HG03159 (cell line): ENCODE results near the gene DENND1B.
A peak's percentile ranks its signal among the peaks of the same experiment; 100 is the strongest.
"Not testable (repeated sequence)": the region's sequence is repeated elsewhere in the genome, so short reads cannot be mapped to it uniquely, and the experiment has no call there.

Source experiments
- ATAC-seq: cut with Tn5 transposase; IDR thresholded peaks from one replicate; pipeline ENCODE4 v1.9.1; 2021; ENCODE audit warnings: mild to moderate bottlenecking, moderate library complexity; ENCODE audit not compliant: unreplicated experiment

DENND1B gene

DNA sequence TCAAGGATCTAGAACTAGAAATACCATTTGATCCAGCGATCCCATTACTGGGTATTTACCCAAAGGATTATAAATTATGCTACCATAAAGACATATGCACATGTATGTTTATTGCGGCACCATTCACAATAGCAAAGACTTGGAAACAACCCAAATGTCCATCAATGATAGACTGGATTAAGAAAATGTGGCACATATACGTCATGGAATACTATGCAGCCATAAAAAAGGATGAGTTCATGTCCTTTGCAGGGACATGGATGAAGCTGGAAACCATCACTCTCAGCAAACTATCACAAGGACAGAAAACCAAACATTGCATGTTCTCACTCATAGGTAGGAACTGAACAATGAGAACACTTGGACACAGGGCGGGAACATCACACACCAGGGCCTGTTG lies 199.7 kb downstream of the DENND1B start:
- not testable (repeated sequence) for ATAC-seq

DNA sequence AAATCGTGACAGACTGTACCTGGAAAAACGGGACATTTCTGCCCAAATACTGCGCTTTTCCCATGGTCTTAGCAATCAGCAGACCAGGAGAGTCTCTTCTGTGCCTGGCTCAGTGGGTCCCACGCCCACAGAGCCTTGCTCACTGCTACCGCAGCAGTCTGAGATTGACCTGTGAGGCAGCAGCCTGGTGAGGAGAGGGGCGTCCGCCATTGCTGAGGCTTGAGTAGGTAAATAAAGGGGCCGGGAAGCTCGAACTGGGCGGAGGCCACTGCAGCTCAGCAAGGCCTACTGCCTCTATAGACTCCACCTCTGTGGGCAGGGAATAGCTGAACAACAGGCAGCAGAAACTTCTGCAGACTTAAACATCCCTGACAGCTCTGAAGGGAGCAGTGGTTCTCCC lies 203.1 kb downstream of the DENND1B start:
- ATAC-seq = no peak

DNA sequence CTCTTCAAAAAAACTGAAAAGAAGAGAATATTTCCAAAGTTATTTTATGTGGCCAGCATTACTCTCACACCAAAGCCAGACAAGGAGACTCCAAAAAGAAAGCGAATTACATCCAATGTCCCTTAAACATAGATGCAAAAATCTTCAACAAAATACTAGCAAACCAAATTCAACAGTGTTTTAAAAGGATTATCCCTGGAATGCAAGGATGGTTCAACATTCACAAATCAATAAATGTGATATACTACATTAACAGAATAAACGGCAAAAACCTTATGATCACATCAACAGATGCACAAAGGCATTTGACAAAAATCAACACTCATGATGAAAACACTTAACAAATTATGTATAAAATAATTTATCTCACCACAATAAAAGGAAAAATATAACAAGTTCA lies 207.8 kb downstream of the DENND1B start:
- no peak for ATAC-seq

DNA sequence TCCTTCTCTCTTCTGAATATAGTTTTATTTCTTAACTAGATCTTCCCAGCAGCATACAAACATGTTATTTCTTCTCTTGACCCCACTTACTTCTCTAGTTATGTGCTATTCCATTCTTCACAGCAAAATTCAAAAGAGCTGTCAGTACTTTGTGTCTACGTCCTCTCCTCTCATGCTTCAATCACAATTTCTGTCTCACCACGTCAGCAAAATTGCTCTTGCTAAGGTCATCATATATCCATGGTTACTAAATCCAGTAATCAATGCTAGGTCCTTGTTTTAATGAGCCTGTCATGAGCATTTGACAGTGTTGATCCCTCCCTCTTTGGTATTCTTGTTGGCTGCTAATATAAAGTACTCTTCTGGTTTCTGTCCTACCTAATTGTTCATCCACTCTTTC lies 214.2 kb downstream of the DENND1B start:
- ATAC-seq = no peak

DNA sequence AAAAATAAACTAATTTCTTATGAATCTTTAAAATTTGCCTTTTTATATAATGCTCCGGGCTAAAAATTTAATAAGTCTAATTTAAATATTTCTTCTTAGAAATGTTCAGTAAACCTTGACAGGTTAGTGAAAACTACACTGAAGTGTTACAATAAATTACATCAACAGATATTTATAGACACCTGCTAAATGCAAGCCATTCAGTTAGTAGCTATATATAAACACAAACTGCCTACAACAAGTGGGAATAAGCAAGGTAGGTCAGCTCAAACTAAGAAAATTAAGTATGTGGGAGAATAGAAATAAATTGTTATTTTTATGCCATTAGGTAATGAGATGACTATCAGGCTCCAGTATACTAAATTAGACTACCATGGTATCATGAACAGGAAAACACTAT lies 215.6 kb downstream of the DENND1B start:
- ATAC-seq = no peak

DNA sequence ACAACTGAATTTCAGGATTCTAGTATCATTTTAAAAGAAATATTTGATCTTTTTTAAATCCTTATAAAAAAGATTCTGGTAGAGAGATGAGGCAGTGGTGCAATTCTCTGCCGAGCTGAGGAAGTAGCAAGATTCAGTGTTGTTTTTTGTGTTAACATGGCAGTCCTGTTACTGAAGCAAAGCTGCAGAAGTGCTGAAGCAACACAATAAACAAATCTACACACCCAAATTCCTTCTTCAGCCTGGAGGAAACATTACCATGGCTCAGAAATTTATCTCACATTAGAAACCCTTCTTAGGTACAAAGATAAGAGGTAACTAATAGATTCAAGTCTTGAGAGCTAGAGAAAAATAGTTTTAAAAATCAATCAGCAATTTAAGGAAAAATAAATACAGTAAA lies 216.0 kb downstream of the DENND1B start:
- ATAC-seq = no peak

DNA sequence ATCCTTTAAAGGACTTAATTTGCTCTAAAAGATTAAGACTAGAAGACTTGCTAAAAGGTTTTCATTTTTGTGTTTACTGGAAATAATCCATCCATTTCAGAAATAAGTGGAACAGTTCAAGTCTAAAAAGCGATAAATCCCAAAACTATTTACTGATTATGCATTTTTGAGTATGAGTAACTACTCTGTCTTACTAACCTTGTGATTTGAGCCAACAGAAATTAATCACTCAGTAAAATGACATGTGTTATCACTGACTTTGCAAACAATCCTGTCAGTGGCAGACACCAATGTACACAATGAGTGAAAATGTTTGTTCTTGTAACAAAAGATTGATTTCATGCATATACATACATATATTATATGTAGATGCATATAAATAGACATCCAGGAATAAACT lies 218.0 kb downstream of the DENND1B start:
- no peak for ATAC-seq

DNA sequence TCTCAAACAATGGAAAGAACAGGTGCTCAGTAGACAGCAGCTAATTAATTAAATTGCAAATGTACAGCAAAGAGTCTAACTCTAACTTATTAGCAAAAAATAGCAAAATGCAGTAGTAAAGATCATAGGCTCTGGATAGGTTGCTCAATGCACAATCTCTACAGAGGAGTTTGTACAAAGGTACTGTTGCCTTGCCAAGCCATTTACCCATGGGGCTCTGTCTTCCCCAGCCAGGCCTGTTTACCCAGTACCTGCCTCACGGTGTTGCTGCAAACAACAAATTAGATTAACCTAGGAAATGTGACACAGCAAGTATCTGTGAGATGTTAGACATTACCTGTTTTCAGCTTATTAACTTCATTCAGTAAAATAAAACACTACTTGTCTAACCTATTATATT lies 222.0 kb downstream of the DENND1B start:
- ATAC-seq = no peak

DNA sequence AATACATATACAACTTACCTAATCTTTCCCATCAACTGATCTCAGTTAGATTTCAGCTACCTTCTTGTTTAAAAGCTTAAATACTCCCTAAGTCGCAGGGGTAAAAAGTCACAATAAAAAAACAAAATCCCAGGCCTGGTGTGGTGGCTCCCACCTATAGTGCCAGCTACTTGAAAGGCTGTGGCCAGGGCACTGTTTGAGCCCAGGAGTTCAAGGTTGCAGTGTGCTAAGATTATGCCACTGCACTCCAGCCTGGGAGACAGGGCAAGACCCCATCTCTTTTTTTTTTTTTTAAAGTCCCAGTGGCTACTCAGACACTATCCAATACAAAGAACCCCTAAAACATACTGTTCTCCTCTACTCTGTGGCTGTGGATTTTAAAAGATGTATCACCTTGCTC lies 228.3 kb downstream of the DENND1B start:
- ATAC-seq = no peak

DNA sequence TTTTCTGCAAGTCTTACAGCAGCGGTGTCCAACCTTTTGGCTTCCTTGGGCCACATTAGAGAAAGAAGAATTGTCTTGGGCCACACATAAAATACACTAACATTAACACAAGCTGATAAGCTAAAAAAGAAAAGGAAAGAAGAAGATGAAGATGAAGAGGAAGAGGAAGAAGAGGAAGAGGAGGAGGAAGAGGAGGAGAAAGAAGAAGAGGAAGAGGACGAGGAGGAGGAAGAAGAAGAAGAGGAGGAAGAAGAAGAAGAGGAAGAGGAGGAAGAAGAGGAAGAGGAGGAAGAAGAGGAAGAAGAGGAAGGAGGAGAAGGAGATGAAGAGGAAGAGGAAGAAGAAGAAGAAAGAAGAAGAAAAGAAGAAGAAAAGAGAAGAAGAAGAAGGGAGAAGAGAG lies 230.7 kb downstream of the DENND1B start:
- no peak for ATAC-seq

DNA sequence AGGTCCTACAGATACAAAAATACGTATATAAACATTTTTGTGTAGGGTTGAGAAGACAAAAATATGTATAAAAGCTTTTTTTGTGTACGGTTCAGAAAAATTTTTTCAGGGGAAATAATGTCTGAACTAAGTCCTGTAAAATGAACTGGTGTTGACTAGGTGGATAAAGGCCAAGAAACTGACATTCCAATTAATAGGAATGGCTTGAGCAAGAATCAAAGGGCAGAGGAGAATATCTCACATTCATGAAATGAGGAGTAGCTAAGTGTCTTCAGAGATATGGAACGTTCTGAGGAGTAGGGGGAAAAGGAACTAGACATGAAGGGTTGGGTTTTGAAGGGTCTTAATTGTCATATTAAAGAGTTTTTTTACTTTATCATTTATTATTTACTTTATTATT lies 231.2 kb downstream of the DENND1B start:
- no peak for ATAC-seq

DNA sequence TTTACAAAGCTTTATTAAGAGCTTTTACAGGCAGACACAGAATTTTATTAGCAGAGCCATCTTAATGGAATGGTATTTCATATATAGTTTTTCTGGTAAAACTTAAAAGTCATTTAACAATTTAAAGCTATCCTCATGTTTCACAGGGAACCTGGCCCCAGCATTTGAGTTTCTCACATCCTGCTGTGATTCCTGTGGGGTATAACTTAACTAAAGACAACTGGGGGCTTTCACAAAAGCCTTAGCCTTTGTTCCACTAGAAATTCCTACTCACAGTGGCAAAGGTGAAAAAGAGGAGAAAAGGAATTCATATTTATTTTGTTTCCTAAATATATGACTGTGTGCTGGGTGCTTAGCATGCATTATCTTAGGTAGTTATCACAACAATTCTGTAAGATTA lies 233.9 kb downstream of the DENND1B start:
- no peak for ATAC-seq

DNA sequence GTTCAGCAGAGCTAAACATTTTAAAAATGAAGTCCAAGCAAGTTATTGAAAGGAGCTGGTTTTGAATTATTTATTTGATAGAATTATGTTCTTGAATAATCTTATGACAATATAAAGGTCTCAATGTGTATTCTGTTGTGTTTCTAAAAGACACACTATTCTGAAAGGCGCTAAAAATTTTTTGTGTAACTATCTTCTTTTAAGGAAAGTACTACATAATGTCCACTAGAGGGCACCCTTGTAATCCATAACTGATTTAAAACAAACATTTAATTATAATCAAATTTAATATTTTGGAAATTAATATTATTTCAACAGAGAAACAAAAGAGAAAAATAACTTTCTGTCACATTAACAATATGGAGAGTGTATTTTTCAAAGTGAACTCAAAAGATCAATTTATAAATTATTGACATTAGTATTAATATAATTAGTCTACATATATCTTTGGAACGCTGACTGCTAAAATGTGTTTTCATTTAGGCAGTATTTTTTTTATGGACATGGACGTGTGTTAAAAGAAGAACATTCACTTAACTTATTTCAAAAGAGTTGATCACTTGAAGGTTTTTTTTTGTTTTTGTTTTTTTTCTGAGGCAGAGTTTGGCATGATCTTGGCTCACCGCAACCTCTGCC lies 248.4 kb downstream of the DENND1B start:
- ATAC-seq = no peak

DNA sequence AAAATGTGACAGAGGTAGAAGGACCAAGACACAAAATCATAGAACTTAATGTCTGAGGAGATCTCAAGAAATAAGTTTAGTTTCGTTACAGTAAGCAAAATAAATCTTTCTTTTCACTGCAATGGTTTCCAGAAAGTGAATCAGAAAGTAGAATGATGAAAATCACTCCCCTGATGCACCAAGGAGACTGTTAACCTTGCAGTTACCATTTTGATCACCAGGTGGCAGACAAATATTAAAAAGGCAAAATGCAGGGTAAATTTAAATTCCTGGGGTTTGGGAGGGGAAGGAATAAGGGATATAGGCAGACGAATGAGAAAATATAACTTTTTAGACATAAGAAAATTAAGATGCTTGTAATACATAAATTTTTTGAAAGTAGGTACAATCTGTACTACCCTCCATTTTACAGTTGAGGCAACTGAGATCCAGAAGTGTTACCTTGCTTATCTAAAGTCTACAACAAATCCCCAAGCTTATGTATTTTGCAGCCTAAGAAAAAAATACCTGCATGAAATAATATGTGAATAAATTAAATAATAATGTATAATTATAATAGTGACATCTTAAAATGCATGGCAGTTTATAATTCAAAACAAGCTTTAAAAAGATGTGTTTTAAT lies 254.1 kb downstream of the DENND1B start:
- peak; percentile 83 for ATAC-seq

DNA sequence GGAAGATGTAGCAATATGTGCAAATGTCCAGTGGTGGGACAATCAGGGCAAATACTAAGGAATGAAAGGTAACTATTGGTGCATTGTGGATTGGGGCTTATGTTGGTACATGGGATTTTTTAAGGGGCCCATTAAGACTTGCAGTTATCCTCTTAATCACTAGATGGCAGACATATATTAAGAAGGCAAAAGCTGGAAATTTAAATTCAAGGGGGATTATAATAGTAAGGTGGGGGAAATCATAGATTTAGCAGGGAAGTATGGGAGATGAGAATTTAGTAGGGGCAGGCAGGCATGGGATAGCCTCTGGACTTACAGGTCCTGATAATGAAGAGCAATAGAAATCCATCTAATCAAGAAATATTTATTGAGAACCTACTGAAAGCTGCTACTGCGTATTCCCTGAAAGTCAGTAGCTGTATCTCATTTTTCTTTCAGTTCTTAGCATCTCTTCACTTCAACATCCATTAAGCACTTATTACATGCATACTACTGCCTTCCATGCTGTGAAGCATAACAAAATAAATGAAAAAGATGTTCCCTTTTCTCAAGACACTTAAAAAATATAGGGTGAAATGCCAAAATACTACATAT lies 255.4 kb downstream of the DENND1B start:
- ATAC-seq = peak; percentile 55

DNA sequence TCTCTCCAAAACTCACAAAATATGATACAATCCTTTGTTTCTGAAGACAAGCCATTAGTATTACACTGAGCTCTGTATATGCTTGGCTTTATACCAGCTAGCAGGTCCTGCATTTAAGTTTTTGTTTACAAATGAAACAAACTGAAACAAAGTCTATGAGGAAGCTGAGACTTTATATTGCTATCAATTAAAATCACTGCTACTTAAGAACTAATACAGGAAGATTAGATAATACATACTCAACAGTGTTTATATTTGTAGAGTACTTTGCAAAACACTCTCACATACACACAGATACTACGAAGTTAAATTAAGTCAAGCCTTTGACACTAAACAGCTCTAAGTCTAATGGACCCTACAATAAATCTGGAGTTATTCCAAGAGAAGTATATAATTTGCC lies 259.9 kb downstream of the DENND1B start:
- ATAC-seq = no peak

DNA sequence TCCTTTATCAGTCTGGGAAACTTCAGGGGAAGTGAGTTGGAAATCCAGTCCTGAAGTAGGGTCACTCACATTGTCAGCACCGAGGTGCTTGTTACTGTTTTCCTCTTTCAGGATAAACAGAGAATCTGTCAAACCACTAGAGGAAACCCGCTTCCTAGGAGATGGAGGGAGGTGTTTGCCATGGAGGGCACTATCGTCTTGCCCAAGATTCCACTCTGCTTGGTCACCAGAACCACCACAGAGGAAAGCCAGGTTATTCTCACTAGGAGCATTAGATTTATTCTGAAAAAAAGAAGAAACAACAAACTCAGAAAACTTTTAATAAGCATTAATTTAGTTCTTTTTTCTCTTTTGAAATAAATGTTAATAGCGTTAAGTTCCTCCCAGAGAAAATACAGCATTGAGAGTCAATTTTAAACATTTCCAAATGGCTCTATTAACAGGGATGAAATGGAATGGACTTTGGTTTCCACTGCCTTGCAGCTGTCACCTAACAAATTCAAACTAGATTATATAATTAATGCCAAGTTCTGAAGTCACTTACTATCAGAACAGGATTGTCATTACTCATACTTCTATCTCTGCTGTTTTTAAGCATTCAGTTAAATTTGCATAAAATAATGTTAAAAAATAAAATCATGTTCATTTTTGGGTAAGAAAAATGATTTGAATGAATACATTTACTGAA lies 264.4 kb downstream of the DENND1B start:
- no peak for ATAC-seq

DNA sequence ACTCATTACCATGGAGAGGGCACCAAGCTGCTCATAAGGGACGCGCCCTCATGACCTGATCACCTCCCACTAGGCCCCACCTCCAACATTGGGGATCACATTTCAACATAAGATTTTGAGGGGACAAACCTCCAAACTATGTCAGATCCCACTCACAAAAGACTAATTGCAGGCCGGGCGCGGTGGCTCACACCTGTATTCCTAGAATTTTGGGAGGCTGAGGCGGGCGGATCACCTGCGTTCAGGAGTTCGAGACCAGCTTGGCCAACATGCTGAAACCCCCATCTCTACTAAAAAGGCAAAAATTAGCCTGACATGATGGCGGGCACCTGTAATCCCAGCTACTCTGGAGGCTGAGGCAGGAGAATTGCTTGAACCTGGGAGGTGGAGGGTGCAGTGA lies 278.6 kb downstream of the DENND1B start:
- no peak for ATAC-seq

DNA sequence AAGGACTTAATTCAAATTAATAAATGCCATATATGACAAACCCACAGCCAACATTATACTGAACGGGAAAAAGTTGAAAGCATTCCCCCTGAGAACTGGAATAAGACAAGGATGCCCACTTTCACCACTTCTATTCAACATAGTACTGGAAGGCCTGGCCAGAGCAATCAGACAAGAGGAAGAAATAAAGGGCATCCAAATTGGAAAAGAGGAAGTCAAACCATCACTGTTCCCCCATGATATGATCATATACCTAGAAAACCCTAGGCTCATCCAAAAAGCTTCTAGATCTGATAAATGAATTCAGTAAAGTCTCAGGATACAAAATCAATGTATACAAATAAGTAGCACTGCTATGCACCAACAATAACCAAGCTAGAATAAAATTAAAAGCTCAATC lies 283.8 kb downstream of the DENND1B start:
- not testable (repeated sequence) for ATAC-seq

DNA sequence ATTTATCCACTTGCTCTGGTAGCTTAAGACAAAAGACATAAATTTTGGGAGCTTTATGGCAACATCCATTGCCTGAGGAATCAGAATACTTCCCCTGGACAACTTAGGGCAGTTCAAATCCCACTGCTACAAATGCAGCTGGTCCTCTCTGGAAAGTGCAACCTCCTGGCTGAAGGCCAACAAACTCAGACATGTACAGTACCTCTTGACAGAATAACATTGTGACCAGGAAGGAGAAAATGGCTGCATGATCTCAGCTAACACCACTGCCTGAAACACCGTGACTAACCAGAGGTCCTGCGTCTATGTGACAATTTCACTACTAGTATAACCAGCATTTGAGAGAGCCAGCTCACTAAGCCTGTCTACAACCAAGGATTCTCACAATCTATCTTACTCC lies 288.3 kb downstream of the DENND1B start:
- no peak for ATAC-seq

DNA sequence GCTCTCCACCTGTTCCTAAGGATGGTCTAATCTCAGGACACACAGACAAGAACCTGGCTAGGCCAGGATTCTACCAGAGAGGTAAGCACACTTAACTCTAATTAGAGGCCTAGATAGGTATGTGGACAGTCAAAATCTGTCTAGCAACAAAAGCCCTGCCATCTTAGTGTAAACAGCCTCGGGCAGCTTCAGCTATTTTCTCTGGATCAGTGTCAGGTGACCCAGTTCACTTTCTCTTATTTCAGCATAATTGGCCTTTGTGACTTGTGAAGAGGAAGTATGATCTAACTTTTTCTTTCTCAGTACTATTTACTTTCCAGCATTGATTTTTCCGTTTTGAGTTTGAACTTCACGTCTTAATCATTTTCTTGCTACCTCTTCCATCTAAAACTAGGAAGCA lies 289.5 kb downstream of the DENND1B start:
- ATAC-seq = no peak

DNA sequence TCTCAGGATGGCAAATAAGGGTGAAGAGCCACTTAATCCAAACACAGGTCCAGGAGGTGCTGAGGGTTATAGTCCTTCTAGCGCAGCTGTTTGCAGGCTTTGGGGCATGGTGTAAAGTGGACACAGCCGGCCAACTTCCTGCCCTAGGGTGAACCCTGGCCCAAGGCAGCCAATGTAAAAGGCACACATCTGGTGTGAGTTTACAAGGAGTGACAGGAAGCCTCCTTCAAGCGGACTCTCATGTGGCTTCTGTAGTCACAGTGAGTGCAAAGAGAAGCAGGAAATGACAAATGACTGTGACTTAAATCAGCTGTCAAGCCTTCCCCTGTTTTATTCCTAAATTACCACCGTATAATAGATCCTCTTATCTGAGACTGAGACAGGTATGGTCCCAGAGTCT lies 294.2 kb downstream of the DENND1B start:
- peak; percentile 40 for ATAC-seq
